HG02943 (cell line): ENCODE measurements around the gene GRK7.
"Not testable (repeated sequence)": the region's sequence is repeated elsewhere in the genome, so short reads cannot be mapped to it uniquely, and the experiment has no call there.

Experiments used
- ATAC-seq: cut with Tn5 transposase; IDR thresholded peaks from one replicate; pipeline ENCODE4 v1.9.1; 2021; ENCODE audit warnings: mild to moderate bottlenecking, low read depth, moderate library complexity; ENCODE audit not compliant: unreplicated experiment

The GRK7 gene

DNA sequence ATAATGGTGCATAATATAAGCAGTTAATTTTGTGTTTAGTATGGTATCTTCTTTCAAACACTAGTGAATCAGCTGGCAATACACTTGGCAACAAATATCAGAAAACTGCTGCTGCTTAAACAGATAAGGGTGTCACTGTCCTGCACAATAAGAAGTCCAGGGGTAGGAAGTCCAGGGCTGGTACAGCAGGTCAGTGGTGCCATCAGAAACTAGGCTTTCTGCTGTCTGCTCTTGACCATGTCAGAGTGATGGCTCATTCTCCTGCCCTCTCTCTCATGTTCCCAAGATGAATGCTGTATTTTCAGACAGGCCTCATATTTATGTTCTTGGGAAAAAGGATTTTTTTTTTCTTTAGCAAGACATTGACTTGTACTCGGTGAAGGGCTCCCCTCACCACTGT, 9.2 kb upstream of the GRK7 start:
- ATAC-seq = no peak

GRCh38 chr3:141762552-141762951, 656 bp upstream of the GRK7 start:
- ATAC-seq = not testable (repeated sequence)

DNA sequence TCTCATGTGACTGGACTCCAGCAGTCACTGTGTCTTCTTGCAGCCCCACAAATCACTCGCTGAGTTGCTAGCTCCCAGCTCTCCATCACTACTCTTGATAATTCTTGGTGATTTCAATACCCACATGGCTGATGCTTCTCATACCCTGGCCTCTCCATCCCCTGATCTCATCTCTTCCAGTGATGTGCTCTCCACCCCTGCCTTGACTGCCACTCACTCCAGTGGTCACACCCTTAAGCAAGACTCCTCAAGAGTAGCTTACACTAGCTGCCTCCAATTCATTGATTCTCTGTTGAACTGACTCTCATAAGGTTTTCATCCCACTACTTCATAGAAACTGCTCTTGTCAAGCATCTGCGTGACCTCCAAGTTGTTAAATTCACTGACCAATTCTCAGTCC, 837 bp downstream of the GRK7 start:
- ATAC-seq = no peak

- no peak for ATAC-seq
These were observed 1.3 kb downstream of the GRK7 start for GRCh38 chr3:141764465-141764864.

GRCh38 chr3:141764986-141765385, 1.8 kb downstream of the GRK7 start:
- ATAC-seq = no peak

GRCh38 chr3:141767066-141767465, 3.9 kb downstream of the GRK7 start:
- no peak for ATAC-seq

- no peak for ATAC-seq
These were observed 6.2 kb downstream of the GRK7 start for GRCh38 chr3:141769221-141769894.

DNA sequence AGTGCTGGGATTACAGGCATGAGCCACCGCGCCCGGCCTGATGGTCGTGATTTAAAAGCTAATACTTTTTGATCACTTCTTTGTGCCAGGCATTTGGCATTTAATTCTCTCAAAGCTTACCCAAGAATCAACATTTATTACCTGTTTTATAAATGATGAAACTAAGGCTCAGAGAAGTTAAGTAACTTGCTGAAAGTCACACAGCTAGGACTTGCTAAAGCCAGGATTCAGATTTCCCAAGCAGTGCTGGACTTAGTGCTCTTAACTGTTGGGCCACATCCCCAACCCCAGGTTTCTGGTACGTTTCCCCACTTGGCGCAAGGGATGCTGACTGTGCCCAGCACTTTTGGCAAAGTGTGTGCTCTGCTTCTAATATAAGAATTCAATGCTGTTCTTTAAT, 10.5 kb downstream of the GRK7 start:
- ATAC-seq = no peak

- no peak for ATAC-seq
These were observed 13.2 kb downstream of the GRK7 start for GRCh38 chr3:141776376-141776775.

GRCh38 chr3:141776885-141777284, 13.7 kb downstream of the GRK7 start:
- ATAC-seq = no peak

GRCh38 chr3:141777957-141778813, 15.0 kb downstream of the GRK7 start:
- no peak for ATAC-seq

DNA sequence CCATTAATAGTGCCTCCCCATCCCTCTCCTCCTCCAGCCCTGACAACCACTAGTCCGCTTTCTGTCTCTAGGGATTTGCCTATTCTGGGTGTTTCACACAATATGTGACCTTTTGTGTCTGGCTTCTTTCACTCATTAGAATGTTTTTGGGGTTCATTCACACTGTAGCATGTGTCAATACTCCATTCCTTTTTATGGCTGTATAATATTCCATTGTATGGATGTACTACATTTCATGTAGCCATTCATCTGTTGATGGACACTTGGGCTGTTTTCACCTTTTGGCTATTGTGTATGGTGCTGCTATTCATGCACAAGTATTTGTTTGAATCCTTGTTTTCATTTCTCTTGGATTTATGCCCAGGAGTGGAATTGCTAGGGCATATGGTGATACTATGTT, 16.5 kb downstream of the GRK7 start:
- ATAC-seq = no peak

GRCh38 chr3:141782386-141782932, 19.3 kb downstream of the GRK7 start:
- no peak for ATAC-seq

DNA sequence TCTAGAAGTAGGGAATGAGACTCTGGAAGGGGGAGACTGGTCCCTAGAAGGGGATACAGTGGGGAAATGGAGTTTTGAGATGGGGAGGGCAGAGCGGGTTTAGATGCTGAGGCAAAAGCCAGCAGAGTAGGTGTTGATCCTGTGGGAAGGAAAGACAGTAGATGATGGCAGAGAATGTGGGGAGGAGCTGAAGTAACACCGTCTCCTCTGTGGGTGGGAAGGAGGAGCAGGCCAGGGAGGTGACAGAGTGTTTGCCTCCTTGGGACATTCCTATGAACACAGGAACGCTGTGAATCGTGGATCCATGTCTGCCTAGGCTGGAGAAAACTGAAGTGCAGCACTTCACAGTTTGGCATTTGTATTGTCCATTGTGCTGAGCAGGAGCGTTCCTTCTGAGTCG, 20.4 kb downstream of the GRK7 start:
- ATAC-seq = no peak

GRCh38 chr3:141784096-141784495, 20.9 kb downstream of the GRK7 start:
- no peak for ATAC-seq

GRCh38 chr3:141784531-141784930, 21.3 kb downstream of the GRK7 start:
- no peak for ATAC-seq

DNA sequence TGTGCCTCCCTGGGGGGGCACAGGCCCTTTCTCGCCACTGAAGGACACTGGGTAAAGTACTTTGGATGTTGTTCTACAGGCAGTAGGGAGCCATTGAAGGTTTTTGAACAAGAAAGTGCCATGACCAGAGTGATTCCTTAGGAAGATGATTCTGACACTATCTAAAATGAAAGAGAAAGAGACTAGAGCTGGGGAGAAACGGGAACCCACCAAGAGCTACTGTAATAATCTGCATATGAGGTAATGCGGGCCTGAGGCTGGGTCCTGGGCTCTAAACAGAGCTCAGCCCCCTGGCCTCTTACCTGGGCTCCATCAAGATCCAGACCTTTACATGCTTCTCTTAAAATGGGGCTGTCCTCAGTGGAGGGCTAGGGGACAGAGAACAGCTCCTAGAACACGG, 24.9 kb downstream of the GRK7 start:
- no peak for ATAC-seq

DNA sequence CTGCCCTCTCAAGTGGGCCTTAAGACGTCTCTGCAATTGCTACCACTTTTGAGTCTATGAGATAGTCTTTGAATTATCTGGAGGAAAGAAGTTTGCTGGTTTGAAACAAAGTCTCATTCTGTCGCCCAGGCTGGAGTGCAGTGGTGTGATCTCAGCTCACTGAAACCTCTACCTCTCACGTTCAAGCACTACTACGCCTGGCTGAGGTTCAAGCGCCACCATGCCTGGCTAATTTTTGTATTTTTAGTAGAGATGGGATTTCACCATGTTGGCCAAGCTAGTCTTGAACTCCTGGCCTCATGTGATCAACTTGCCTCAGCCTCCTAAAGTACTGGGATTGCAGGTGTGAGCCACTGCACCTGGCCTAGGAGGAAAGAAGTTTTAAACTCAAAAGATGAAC, 25.5 kb downstream of the GRK7 start:
- not testable (repeated sequence) for ATAC-seq

- no peak for ATAC-seq
These were observed 26.1 kb downstream of the GRK7 start for GRCh38 chr3:141789281-141789680.

- ATAC-seq = no peak
These were observed 27.0 kb downstream of the GRK7 start for GRCh38 chr3:141790171-141790570.

GRCh38 chr3:141792495-141792894, 29.3 kb downstream of the GRK7 start:
- ATAC-seq = no peak
